SW480 (cell line): ENCODE results near the gene FBLN2.

ENCODE experiments used
- DNase-seq: peaks from one replicate; pipeline ENCODE4 v3.0.0-alpha.2; 2016; ENCODE audit warnings: low spot score

Gene FBLN2

DNA sequence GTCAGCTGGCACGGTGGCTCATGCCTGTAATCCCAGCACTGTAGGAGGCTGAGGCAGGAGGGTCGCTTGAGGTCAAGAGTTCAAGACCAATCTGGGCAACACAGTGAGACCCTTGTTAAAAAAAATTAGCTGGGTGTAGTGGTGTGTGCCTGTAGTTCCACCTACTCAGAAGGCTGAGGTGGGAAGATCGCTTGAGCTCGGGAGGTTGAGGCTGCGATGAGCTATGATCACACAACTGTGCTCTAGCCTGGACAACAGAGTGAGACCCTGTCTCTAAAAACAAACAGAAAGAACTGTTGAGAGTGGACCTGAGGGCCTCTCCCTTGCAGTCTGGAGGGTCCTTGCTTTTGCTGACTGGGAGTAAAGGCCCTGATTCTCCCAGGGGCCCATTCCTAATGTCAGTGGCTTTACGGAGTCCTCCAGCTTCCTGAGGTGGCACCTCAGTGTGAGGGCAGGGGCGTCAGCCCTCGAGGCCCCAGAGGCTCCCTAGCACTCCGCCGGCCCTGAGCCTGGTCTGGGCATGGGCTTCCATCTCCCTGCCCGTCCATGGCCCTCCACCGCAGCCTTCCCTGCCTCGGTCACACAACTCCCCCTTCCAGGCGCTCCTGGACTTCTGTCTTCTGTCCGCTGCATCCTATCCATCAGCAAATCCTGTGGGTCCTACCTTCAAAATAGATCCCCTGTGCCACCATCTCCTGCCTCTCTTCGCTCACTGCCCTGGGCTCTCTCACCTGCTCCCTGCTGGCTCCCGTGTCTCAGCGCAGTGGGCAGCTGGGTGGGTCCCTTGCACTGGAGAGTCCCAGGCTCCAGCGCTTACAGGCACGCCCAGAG, 19.0 kb downstream of the FBLN2 start:
- DNase-seq = no peak

DNA sequence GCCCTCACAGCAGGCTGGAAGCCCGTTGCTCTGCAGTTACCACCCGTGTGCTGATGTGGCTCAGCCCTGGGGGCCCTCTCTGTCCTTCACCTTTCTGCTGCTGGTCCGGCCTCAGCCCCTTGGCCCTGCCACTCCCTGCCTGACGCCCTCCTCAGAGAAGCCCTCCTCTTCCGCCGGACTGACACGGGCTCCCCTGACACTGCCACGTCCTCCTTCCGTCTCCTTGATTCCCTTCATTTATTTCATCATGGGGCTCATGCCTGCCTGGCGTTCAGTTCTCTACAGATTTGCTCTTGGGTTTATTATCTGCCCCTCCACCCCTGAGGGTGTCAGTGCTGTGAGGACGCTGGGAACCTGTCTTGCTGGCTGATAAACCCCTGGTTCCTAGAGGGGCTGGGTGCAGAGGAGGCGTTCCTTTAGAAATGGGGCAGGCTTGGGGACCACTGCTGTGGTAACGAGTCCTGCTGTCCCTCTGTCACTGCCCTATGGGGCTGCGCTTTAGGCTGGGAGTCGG, 19.6 kb downstream of the FBLN2 start:
- DNase-seq = no peak

- DNase-seq = no peak
These were observed 20.3 kb downstream of the FBLN2 start for GRCh38 chr3:13569201-13569600.

- DNase-seq = no peak
These were observed 20.9 kb downstream of the FBLN2 start for GRCh38 chr3:13569641-13570390.

DNA sequence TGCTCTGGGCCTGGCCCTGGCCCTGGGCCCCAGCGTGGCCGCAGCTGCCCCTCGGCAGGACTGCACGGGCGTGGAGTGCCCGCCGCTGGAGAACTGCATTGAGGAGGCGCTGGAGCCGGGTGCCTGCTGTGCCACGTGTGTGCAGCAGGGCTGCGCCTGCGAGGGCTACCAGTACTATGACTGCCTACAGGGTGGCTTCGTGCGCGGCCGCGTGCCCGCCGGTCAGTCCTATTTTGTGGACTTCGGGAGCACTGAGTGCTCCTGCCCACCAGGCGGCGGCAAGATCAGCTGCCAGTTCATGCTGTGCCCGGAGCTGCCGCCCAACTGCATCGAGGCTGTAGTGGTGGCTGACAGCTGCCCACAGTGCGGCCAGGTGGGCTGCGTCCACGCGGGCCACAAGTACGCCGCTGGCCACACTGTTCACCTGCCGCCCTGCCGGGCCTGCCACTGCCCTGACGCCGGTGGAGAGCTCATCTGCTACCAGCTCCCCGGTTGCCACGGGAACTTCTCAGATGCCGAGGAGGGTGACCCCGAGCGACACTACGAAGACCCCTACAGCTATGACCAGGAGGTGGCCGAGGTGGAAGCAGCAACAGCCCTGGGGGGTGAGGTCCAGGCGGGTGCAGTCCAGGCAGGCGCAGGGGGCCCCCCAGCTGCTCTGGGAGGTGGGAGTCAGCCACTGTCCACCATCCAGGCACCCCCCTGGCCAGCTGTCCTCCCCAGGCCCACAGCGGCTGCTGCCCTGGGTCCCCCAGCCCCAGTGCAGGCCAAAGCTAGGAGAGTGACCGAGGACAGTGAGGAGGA, 21.7 kb downstream of the FBLN2 start:
- no peak for DNase-seq

DNA sequence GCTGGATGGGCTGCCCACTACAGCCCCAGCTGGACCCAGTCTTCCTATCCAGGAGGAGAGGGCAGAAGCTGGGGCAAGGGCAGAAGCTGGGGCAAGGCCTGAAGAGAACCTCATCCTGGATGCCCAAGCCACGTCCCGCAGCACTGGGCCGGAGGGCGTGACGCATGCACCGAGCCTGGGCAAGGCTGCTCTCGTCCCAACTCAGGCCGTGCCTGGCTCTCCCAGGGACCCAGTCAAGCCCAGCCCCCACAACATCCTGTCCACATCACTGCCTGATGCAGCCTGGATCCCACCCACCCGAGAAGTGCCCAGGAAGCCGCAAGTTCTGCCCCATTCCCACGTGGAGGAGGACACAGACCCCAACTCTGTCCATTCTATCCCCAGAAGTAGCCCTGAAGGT, 22.3 kb downstream of the FBLN2 start:
- no peak for DNase-seq

DNA sequence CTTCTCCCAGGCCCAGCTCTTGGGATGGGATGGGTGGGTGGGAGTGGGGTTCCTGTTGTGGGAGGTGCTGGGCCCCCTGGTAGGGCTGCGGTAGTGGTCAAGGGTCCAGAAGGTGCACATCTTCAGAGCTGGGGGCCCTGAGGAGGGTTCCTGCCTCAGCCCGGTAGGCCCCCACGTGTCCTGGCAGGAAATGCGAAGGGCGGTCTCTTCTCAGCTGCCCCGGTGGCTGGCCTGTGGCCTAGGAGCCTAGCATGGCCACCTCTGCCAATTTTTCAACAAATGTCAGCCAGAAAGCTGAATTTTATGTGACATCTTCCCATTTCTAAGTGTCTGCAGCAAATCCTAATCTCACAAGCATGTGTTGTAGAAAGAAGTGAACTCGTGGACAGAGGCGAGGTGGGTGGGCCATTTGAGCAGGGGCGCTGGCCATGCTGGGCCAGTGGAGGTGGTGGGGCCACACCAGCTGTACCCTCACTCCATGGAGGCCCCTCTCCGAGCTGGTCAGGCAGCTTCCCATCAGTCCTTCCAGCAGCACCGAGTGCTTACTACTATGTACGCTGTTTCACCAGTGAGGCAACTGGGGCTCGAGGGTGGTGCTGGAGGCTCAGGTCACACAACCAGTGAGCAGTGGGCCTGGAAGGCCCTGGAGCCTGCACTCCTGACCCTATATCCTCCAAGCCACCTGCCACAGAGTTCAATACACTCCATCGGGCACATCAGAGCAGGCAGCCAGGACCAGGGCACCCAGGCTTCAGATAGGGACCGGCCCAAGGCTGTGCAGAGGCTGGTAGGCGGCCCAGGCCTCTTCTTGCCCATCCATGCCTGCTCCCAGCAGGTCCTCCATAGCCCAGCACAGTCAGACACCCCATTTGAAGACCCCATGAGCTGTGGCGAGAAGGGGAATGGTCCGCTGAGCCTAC, 23.2 kb downstream of the FBLN2 start:
- no peak for DNase-seq

- DNase-seq = no peak
These were observed 24.1 kb downstream of the FBLN2 start for GRCh38 chr3:13572926-13573623.

GRCh38 chr3:13574083-13574797, 25.3 kb downstream of the FBLN2 start:
- DNase-seq = no peak

GRCh38 chr3:13574798-13575451, 26.0 kb downstream of the FBLN2 start:
- DNase-seq = no peak

DNA sequence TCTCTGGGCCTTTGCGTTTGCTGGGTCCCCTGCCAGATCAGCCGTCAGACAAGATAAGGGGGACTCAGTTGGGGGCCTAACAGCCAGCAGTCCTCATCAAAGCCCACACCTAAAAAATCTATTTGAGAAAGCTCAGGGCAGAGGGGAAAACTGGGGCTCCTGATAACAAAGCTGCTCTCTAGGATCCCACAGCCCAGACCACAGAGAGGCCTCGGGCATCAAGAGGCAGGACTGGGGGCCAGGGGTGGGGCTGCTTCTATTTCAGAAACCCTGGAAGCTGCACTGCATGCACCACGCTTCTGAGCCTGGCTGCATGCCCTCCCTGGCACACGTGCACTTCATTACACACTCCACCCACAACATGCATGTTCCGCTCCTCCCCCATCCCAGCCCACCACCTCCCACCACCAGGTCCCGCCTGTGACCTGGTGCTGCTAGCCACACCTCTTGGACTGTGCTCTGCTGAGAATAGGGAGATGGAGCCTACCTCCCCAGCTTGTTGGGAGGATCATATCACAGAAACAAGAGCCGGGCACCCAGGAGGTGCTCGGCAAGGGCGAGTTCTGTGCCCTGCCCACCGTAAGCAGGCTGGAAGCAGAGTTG, 26.6 kb downstream of the FBLN2 start:
- no peak for DNase-seq

GRCh38 chr3:13577181-13578121, 28.5 kb downstream of the FBLN2 start:
- no peak for DNase-seq

DNA sequence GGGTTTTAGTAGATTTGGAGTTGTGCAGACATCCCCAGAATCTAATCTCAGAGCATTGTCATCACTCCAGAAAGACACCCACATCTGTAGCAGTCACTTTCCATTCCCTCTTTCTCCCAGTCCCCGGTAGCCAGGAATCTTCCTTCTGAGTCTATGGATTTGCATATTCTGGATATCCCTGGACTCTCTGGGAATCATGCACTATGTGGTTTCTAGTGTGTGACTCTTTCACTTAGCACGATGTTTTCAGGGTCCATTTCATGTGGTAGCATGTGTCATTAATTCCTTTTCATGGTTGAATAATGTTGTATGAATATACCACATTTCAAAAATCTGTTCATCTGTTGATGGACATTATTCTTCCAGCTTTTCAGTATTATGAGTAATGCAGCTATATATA, 29.3 kb downstream of the FBLN2 start:
- DNase-seq = no peak

GRCh38 chr3:13579063-13579462, 30.1 kb downstream of the FBLN2 start:
- DNase-seq = peak; percentile 53

DNA sequence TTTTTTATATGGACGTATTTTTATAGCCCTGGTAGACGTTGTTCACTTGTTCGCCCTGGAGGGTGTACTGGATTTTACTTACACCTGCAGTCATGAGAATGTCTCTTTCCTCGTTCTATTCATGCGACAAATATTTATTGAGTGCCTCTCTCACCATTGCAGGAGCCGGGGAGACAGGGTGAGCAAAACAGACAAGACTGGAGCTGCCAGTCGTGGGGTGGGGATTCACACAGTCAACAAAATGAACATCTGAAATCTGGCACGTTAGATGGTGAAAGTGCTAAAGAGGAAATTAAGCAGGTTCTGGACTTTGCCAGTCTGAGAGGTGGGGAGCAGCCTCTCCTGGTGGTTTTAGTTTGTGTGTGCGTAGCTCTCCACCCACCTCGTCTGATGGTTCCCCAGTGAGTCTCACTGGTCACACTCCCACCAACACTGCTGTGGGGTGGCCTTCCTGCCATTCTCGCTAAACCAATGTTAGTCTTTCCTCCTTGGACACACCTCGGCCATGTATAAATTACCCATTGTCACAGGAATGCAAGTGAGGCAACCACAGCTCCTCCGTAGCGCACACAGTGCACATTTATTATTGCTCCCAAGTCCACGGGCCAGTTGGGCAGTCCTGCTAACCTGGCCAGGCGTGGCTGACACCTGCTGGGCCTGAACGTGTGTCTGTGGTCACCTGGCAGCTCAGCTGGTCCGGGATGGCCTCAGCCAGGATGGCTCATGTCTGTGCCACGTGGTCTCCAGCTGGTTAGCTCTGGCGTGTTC, 31.5 kb downstream of the FBLN2 start:
- DNase-seq = peak; percentile 59

DNA sequence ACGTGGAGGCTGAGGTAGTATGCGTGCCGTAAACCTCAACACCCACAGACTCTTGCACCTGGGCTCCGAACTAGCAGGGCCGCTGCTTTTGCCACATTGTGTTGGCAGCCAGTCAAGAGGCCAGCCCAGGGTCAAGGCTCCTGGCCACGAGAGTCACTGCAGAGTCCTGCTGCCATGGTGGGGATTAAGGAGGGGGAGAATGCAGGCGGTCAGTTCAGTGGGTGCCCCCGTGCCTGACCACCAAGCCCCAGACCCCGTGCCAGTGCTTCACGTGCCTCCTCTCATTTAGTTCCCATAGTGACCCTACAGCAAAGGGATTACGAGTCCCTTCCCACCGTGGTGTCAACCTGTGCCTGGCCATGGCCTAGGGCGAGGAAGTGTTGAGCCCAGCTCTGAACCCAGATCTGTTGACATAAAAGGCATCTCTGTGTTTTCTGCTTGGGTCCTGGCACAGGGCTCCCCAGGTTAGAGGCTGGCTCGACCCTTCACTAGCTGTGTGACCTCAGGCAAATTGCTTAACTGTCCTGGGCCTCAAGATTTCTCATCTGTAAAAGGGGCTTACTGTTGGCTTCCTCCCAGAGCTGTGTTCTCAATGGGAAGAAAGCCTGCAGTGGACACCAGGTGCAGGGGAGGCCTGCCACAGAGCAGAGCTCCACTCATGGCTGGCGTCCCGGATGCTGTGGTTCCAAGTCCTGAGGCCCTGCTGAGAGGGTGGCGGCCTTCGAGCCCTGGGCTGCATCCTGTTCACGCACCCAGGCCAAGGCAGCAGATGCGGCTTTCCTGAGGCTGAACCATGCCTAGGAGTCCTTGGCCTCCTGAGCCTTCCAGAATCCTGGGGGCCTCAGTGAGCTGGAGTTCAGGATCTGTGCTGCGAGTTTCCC, 32.8 kb downstream of the FBLN2 start:
- DNase-seq = no peak
